KMS-11 (cell line): Measurements from ENCODE around the gene HPN.

Experiments used
- H2AFZ ChIP-seq: fragments of 200-600 bp; sonication (generic); 2 replicates; pipeline ENCODE4 v1.6.1; 2016; ENCODE audit warnings: antibody characterized with exemption, mixed run types, low read depth
- H3K27ac ChIP-seq: fragments of 200-600 bp; sonication (generic); 2 replicates; pipeline ENCODE4 v1.6.1; 2016; ENCODE audit warnings: mild to moderate bottlenecking, mixed run types
- H3K27me3 ChIP-seq: fragments of 200-600 bp; sonication (generic); 2 replicates; pipeline ENCODE4 v1.6.1; 2017; ENCODE audit warnings: mild to moderate bottlenecking, low read depth, mixed run types, moderate library complexity; ENCODE audit not compliant: insufficient read depth
- H3K36me3 ChIP-seq: fragments of 200-600 bp; sonication (generic); 2 replicates; pipeline ENCODE4 v1.6.1; 2017; ENCODE audit warnings: mild to moderate bottlenecking, mixed run types; ENCODE audit not compliant: insufficient read depth
- H3K4me1 ChIP-seq: fragments of 200-600 bp; sonication (generic); 2 replicates; pipeline ENCODE4 v1.6.1; 2016; ENCODE audit warnings: mild to moderate bottlenecking, low read depth, mixed run types; ENCODE audit not compliant: poor library complexity, severe bottlenecking
- H3K4me2 ChIP-seq: fragments of 200-600 bp; sonication (generic); 2 replicates; pipeline ENCODE4 v1.7.0; 2016; ENCODE audit warnings: mild to moderate bottlenecking, mixed run types
- H3K4me3 ChIP-seq: fragments of 200-600 bp; sonication (generic); IDR thresholded peaks from 2 replicates; pipeline ENCODE4 v1.6.1; 2017; ENCODE audit warnings: low read depth, low read length, mixed read lengths; ENCODE audit not compliant: insufficient read depth
- H3K79me2 ChIP-seq: fragments of 200-600 bp; sonication (generic); 2 replicates; pipeline ENCODE4 v1.6.1; 2016; ENCODE audit warnings: low read depth, mixed run types; ENCODE audit not compliant: insufficient read depth
- H3K9ac ChIP-seq: fragments of 200-600 bp; sonication (generic); 2 replicates; pipeline ENCODE4 v1.6.1; 2016; ENCODE audit warnings: mild to moderate bottlenecking, mixed run types
- H4K20me1 ChIP-seq: fragments of 200-600 bp; sonication (generic); 2 replicates; pipeline ENCODE4 v1.6.1; 2016; ENCODE audit warnings: mild to moderate bottlenecking, mixed run types; ENCODE audit not compliant: insufficient read depth
- CTCF ChIP-seq: fragments of 200-600 bp; sonication (generic); conservative IDR thresholded peaks from 2 replicates; pipeline ENCODE4 v1.6.1; 2017; ENCODE audit warnings: low read depth, mild to moderate bottlenecking, antibody characterized with exemption, low read length, moderate library complexity, mixed read lengths

HPN gene

DNA sequence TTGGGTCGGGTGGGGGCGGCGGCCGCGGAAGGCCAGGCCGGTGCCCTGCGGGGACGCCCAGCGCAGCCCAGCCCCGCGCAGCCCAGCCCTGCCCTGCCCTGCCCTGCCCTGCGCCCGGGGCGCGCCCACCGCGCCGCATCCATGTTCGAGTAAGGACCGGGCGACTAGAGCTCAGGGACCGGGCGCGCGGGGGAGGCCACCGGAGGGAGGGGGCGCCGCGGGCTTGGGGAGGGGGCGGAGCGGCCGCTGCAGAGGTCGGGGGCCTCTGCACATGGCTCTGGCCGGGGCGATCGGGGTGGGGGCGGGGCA is 41.2 kb upstream of the HPN start:
- H3K9ac ChIP-seq, result peak overlapping the region; percentile 14; the same call in 1 of the 2 replicates
- no peak overlapping the region for H3K27ac ChIP-seq
- no peaks in the 10 kb centered on the region for H4K20me1 ChIP-seq
- peaks cover 4% of the 10 kb centered on the region for H3K4me1 ChIP-seq
- no peaks in the 10 kb centered on the region for H3K27me3 ChIP-seq
- no peaks in the 10 kb centered on the region for H3K36me3 ChIP-seq
- no peak for TF ChIP-seq CTCF
- H3K4me3 ChIP-seq, result no peak overlapping the region
- peak overlapping the region; percentile 89; the same call in 1 of the 2 replicates for H2AFZ ChIP-seq
- H3K4me2 ChIP-seq, result no peak overlapping the region
- H3K79me2 ChIP-seq, result no peaks in the 10 kb centered on the region

DNA sequence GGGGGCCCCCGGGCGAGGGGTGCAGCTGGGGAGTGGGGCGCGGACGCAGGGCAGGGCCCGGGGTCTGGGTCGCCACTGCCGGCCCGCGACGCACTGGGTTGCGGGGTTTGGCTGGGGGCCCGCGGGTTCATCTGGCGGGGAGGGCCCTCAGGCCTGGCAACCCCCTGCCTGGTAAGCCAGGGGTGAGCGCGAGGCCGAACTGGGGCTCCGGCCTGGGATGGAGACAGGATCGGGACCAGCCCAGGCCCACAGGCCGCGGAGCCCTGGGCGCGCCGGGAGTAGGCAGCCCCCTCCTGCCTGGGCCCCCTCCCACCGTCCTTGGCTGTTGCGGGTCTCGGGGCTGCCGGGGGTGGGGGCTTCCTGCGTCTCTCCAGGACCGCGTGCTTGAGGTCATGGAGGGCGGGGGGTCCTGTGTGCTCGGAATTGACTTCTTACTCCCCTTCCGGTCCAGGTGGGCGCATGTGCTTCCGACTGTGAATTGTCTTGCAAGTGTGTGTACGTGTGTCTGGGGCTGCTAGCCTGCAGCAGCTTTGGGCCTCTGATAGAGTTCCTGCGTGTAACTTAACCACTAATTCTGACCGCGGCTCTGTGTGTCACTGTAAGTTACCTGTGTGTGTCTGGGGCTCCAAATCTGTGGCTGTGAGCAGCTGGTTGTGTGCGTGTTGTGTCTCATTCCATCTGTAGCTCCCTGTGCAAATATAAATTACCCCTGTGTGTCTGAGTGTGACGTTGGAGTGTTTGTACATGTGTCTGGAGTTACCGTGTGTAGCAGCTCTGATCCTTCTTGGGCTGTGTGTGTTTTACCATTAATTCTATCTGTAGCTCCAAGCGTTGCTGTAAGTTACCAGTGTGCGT is 40.6 kb upstream of the HPN start:
- Histone ChIP-seq H4K20me1 (no peaks in the 10 kb centered on the region), H3K79me2 (no peaks in the 10 kb centered on the region), H3K36me3 (no peaks in the 10 kb centered on the region), H3K9ac (peak overlapping the region; percentile 14; the same call in 1 of the 2 replicates), H3K4me2 (peak overlapping the region; percentile 33; the same call in 1 of the 2 replicates), H3K27me3 (no peaks in the 10 kb centered on the region), H3K4me1 (peaks cover 4% of the 10 kb centered on the region), H3K27ac (no peak overlapping the region), H3K4me3 (no peak overlapping the region), H2AFZ (no peak overlapping the region)
- TF ChIP-seq CTCF, result no peak

DNA sequence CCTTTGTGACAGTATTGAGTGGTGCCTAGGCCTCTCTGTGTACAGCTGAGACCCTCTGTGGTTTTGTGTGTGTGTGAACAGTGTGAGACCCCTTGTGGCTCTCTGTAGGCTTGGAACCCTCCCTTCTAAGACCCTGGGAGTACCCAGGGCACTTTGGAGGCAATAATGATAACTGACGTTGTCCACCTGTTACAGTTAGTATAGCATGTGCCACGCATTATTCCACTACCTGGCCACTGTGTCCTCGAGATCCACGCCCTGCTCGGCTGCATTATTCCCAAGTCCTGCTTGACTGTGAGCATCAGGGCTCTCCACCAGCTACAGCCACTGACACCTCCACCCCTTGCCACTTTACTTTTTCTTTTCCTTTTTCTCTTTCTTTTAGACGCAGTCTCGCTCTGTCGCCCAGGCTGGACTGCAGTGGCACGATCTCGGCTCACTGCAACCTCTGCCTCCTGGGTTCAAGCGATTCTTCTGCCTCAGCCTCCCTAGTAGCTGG is 39.4 kb upstream of the HPN start:
- Histone ChIP-seq H3K9ac (no peak overlapping the region), H3K79me2 (no peaks in the 10 kb centered on the region)

DNA sequence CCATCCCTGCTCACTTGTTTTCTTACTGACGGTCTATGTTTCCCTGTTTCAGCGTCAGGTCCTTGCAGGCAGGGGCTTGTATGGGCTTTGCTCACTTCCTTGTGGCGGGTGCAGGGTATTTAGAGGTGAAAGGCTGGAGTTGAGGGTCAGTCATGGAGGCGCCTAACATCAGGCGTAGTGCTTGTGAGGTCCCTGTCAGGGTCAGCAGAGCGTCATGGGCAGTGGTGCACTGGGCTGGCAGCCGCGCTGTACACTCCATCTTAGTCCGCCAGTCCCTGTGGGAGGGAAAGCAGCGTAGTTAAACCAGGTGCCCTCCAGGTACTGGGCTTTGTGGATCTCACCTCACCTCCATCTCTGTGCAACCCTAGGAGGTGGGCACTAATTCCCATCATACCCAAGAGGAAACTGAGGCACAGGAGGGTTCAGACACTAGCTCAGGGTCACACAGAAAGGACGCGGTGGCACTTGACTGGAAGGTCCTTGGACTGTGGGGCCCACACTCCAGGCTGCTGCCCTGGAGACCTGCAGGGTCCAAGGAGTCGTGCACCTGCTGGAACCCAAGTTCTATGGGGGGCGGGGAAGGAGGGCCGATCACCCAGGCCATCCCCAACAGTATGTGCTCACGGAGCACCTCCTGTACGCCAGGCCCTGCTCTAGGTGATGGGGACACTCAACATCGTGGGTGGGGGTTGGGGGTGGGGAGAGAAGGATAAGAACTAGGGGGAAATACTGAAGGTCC is 36.8 kb upstream of the HPN start:
- H3K4me2 ChIP-seq, result no peak overlapping the region
- H3K79me2 ChIP-seq, result no peaks in the 10 kb centered on the region
- H3K36me3 ChIP-seq, result no peaks in the 10 kb centered on the region
- H3K4me3 ChIP-seq, result no peak overlapping the region
- no peak overlapping the region for H2AFZ ChIP-seq
- H3K27me3 ChIP-seq, result no peaks in the 10 kb centered on the region
- no peak overlapping the region for H3K27ac ChIP-seq
- H3K9ac ChIP-seq, result no peak overlapping the region
- no peak for TF ChIP-seq CTCF
- H3K4me1 ChIP-seq, result peaks cover 4% of the 10 kb centered on the region
- H4K20me1 ChIP-seq, result no peaks in the 10 kb centered on the region

More for the DNA sequence above, 39.4 kb upstream of the HPN start:
- Histone ChIP-seq H2AFZ (no peak overlapping the region), H3K4me1 (peaks cover 4% of the 10 kb centered on the region), H3K36me3 (no peaks in the 10 kb centered on the region), H3K4me2 (no peak overlapping the region), H3K27me3 (no peaks in the 10 kb centered on the region), H3K4me3 (no peak overlapping the region), H4K20me1 (no peaks in the 10 kb centered on the region), H3K27ac (no peak overlapping the region)
- no peak for TF ChIP-seq CTCF
